SK-N-SH treated with all-trans-retinoic acid at 6 μM for 48 hours (cell line): Measurements from ENCODE around the gene H3-3A.

Experiments
- ATAC-seq: fragments of 200-7000 bp; cut with Tn5 transposase; 3 replicates; pipeline ENCODE4 v1.9.1; 2020; ENCODE audit warnings: mild to moderate bottlenecking, moderate library complexity
- ARNTL ChIP-seq: fragments of 450-650 bp; formaldehyde crosslinking; IDR thresholded peaks from 2 replicates; pipeline ENCODE4 v1.5.0; 2020; ENCODE audit warnings: low read depth, mild to moderate bottlenecking, moderate library complexity, borderline replicate concordance
- BACH2 ChIP-seq: fragments of 250-450 bp; sonication (Bioruptor Pico); IDR thresholded peaks from 2 replicates; pipeline ENCODE4 v1.9.0; 2021; ENCODE audit warnings: mild to moderate bottlenecking, borderline replicate concordance
- CSDC2 ChIP-seq: fragments of 250-450 bp; sonication (Bioruptor Pico); IDR thresholded peaks from 2 replicates; pipeline ENCODE4 v1.5.0; 2020; ENCODE audit warnings: mild to moderate bottlenecking, moderate library complexity
- CSRNP3 ChIP-seq: fragments of 250-450 bp; sonication (Bioruptor Pico); IDR thresholded peaks from 2 replicates; pipeline ENCODE4 v1.5.1; 2021; ENCODE audit warnings: mild to moderate bottlenecking, moderate library complexity
- ESRRG ChIP-seq: fragments of 250-450 bp; sonication (Bioruptor Pico); IDR thresholded peaks from 2 replicates; pipeline ENCODE4 v1.6.1; 2021; ENCODE audit warnings: mild to moderate bottlenecking
- GLIS3 ChIP-seq: fragments of 250-450 bp; sonication (Bioruptor Pico); IDR thresholded peaks from 2 replicates; pipeline ENCODE4 v1.5.0; 2020; ENCODE audit warnings: mild to moderate bottlenecking, moderate library complexity
- ISL1 ChIP-seq: fragments of 250-450 bp; sonication (Bioruptor Pico); IDR thresholded peaks from 2 replicates; pipeline ENCODE4 v2.1.2; 2022; ENCODE audit warnings: mild to moderate bottlenecking, moderate library complexity
- OSR1 ChIP-seq: fragments of 250-450 bp; sonication (Bioruptor Pico); IDR thresholded peaks from 2 replicates; pipeline ENCODE4 v1.8.0; 2022; ENCODE audit warnings: moderate library complexity, mild to moderate bottlenecking, inconsistent platforms
- POU6F1 ChIP-seq: fragments of 250-450 bp; sonication (Bioruptor Pico); IDR thresholded peaks from 2 replicates; pipeline ENCODE4 v1.8.0; 2021; ENCODE audit warnings: low read depth, mild to moderate bottlenecking, moderate library complexity, borderline replicate concordance
- PPARA ChIP-seq: fragments of 250-450 bp; sonication (Bioruptor Pico); IDR thresholded peaks from 2 replicates; pipeline ENCODE4 v1.5.0; 2020; ENCODE audit warnings: mild to moderate bottlenecking, borderline replicate concordance
- RARB ChIP-seq: fragments of 250-450 bp; sonication (Bioruptor Pico); IDR thresholded peaks from 2 replicates; pipeline ENCODE4 v1.8.0; 2021; ENCODE audit warnings: mild to moderate bottlenecking, moderate library complexity
- SNAI2 ChIP-seq: fragments of 250-450 bp; sonication (Bioruptor Pico); IDR thresholded peaks from 2 replicates; pipeline ENCODE4 v1.5.0; 2020; ENCODE audit warnings: mild to moderate bottlenecking, moderate library complexity
- TCF4 ChIP-seq: fragments of 250-450 bp; sonication (Bioruptor Pico); IDR thresholded peaks from 2 replicates; pipeline ENCODE4 v1.8.0; 2021; ENCODE audit warnings: mild to moderate bottlenecking, moderate library complexity, borderline replicate concordance
- TOX ChIP-seq: fragments of 250-450 bp; sonication (Bioruptor Pico); IDR thresholded peaks from 2 replicates; pipeline ENCODE4 v1.8.0; 2021; ENCODE audit warnings: mild to moderate bottlenecking, moderate library complexity, borderline replicate concordance
- TSHZ2 ChIP-seq: fragments of 250-450 bp; sonication (Bioruptor Pico); IDR thresholded peaks from 2 replicates; pipeline ENCODE4 v1.5.0; 2020; ENCODE audit warnings: mild to moderate bottlenecking, moderate library complexity
- ZC3H10 ChIP-seq: fragments of 250-450 bp; sonication (Bioruptor Pico); IDR thresholded peaks from 2 replicates; pipeline ENCODE4 v1.5.1; 2021; ENCODE audit warnings: mild to moderate bottlenecking, moderate library complexity
- ZFP3 ChIP-seq: fragments of 250-450 bp; sonication (Bioruptor Pico); IDR thresholded peaks from 2 replicates; pipeline ENCODE4 v1.5.0; 2020; ENCODE audit warnings: mild to moderate bottlenecking, moderate library complexity
- ZFP30 ChIP-seq: fragments of 450-650 bp; formaldehyde crosslinking; IDR thresholded peaks from 2 replicates; pipeline ENCODE4 v1.5.0; 2022; ENCODE audit warnings: mild to moderate bottlenecking, moderate library complexity
- ZNF70 ChIP-seq: fragments of 450-650 bp; formaldehyde crosslinking; IDR thresholded peaks from 2 replicates; pipeline ENCODE4 v1.5.0; 2020; ENCODE audit warnings: mild to moderate bottlenecking, moderate library complexity
- ZNF8 ChIP-seq: fragments of 450-650 bp; formaldehyde crosslinking; IDR thresholded peaks from 2 replicates; pipeline ENCODE4 v1.5.0; 2020; ENCODE audit warnings: mild to moderate bottlenecking, moderate library complexity

H3-3A gene

GRCh38 chr1:226027538-226028217 lies 34.8 kb upstream of the H3-3A start:
- TF ChIP-seq POU6F1 (CRISPR knock-in tag) (no peak), ZFP30 (CRISPR knock-in tag) (no peak), ARNTL (CRISPR knock-in tag) (no peak), OSR1 (CRISPR knock-in tag) (no peak), CSDC2 (CRISPR knock-in tag) (no peak), BACH2 (CRISPR knock-in tag) (no peak), TOX (CRISPR knock-in tag) (no peak), ZC3H10 (CRISPR knock-in tag) (no peak), ZFP3 (CRISPR knock-in tag) (no peak), TSHZ2 (CRISPR knock-in tag) (no peak), ISL1 (CRISPR knock-in tag) (no peak), ZNF70 (CRISPR knock-in tag) (no peak)
- TF ChIP-seq, all 23 proteins: peak for 0
- ATAC-seq, result no peak

GRCh38 chr1:226029093-226029496 lies 33.4 kb upstream of the H3-3A start:
- no peak for TF ChIP-seq ZFP30 (CRISPR knock-in tag)
- no peak for ATAC-seq

GRCh38 chr1:226029568-226030225 lies 32.8 kb upstream of the H3-3A start:
- no peak for ATAC-seq
- no peak for TF ChIP-seq SNAI2
- TF ChIP-seq BACH2 (CRISPR knock-in tag), result no peak
- TF ChIP-seq TCF4 (CRISPR knock-in tag), result no peak
- no peak for TF ChIP-seq TOX (CRISPR knock-in tag)
- no peak for TF ChIP-seq RARB
- TF ChIP-seq ZC3H10 (CRISPR knock-in tag), result no peak
- TF ChIP-seq ARNTL (CRISPR knock-in tag), result no peak
- TF ChIP-seq CSRNP3 (CRISPR knock-in tag), result no peak
- TF ChIP-seq ESRRG, result no peak
- TF ChIP-seq ISL1 (CRISPR knock-in tag), result no peak
- no peak for TF ChIP-seq ZFP3 (CRISPR knock-in tag)
- no peak for TF ChIP-seq GLIS3
- no peak for TF ChIP-seq PPARA (CRISPR knock-in tag)

- no peak for ATAC-seq
- TF ChIP-seq TOX (CRISPR knock-in tag) (no peak), BACH2 (CRISPR knock-in tag) (no peak), ZC3H10 (CRISPR knock-in tag) (no peak), ZNF8 (CRISPR knock-in tag) (no peak), GLIS3 (no peak), TSHZ2 (CRISPR knock-in tag) (no peak), ISL1 (CRISPR knock-in tag) (no peak), PPARA (CRISPR knock-in tag) (no peak), ZFP30 (CRISPR knock-in tag) (no peak), SNAI2 (no peak), CSRNP3 (CRISPR knock-in tag) (no peak), RARB (no peak), CSDC2 (CRISPR knock-in tag) (no peak), OSR1 (CRISPR knock-in tag) (no peak), ZNF70 (CRISPR knock-in tag) (no peak), POU6F1 (CRISPR knock-in tag) (no peak), ESRRG (no peak), ZFP3 (CRISPR knock-in tag) (no peak)
Observed at GRCh38 chr1:226033582-226033981, 28.9 kb upstream of the H3-3A start.
